Keratinocyte (primary cell): ENCODE results near the gene MIA. TPM values are rescaled to one million over a fixed set of nuclear protein-coding genes. Genes with fewer than 3 reads are reported as not detected.

Experiments used
- DNase-seq: peaks from one replicate; pipeline ENCODE4 v3.0.0-alpha.2; 2011; ENCODE audit warnings: low read depth, missing footprints, low spot score
- FAIRE-seq: peaks from 2 replicates; lab custom pipeline; 2011; peaks lifted over from hg19 to GRCh38; lab: Jason Lieb, UNC
- H2AFZ ChIP-seq: 2 replicates; pipeline ENCODE4 v1.6.0; 2012; ENCODE audit warnings: low read length, control low read depth, inconsistent platforms; ENCODE audit not compliant: control insufficient read depth
- H3K27ac ChIP-seq: 2 replicates; pipeline ENCODE4 v1.5.1; 2011; ENCODE audit warnings: low read length; ENCODE audit not compliant: control insufficient read depth, insufficient read depth
- H3K27me3 ChIP-seq: 3 replicates; pipeline ENCODE4 v1.6.0; 2011; ENCODE audit warnings: low read length; ENCODE audit not compliant: control insufficient read depth, insufficient read depth; ENCODE audit errors: extremely low read depth
- H3K36me3 ChIP-seq, 2 experiments: 2 replicates in 1 of 2; 3 replicates in 1 of 2; pipeline ENCODE4 v1.5.1; 2011; ENCODE audit warnings: low read length in 2 of 2, mild to moderate bottlenecking in 1 of 2; ENCODE audit not compliant: control insufficient read depth in 2 of 2, insufficient read depth in 2 of 2; ENCODE audit errors: extremely low read depth in 1 of 2
- H3K4me1 ChIP-seq: 3 replicates; pipeline ENCODE4 v1.5.1; 2011; ENCODE audit warnings: low read length; ENCODE audit not compliant: control insufficient read depth, insufficient read depth; ENCODE audit errors: extremely low read depth
- H3K4me2 ChIP-seq: 3 replicates; pipeline ENCODE4 v1.6.0; 2011; ENCODE audit warnings: low read depth, low read length; ENCODE audit not compliant: control insufficient read depth, insufficient read depth; ENCODE audit errors: extremely low read depth
- H3K4me3 ChIP-seq, 3 experiments: fragments of 200-600 bp in 1 of 3; sonication (generic) in 1 of 3; 2 replicates in 2 of 3; 3 replicates in 1 of 3; pipeline ENCODE4 v1.5.1; 2011 to 2016; ENCODE audit warnings: low read length in 3 of 3, mild to moderate bottlenecking in 3 of 3, control low read depth in 2 of 3, inconsistent platforms in 1 of 3, low read depth in 1 of 3, mixed read lengths in 1 of 3, mixed run types in 1 of 3, moderate library complexity in 1 of 3; ENCODE audit not compliant: control insufficient read depth in 2 of 3, insufficient read depth in 2 of 3; ENCODE audit errors: extremely low read depth in 1 of 3
- H3K79me2 ChIP-seq: 2 replicates; pipeline ENCODE4 v1.6.0; 2012; ENCODE audit warnings: low read length; ENCODE audit not compliant: control insufficient read depth, insufficient read depth
- H3K9ac ChIP-seq: 3 replicates; pipeline ENCODE4 v1.6.0; 2011; ENCODE audit warnings: low read length; ENCODE audit not compliant: control insufficient read depth, insufficient read depth; ENCODE audit errors: extremely low read depth
- H3K9me1 ChIP-seq: 3 replicates; pipeline ENCODE4 v1.6.0; 2011; ENCODE audit warnings: low read length; ENCODE audit not compliant: control insufficient read depth, insufficient read depth; ENCODE audit errors: extremely low read depth
- H3K9me3 ChIP-seq: 2 replicates; pipeline ENCODE4 v1.5.1; 2012; ENCODE audit warnings: low read depth, low read length; ENCODE audit not compliant: control insufficient read depth
- H4K20me1 ChIP-seq: 3 replicates; pipeline ENCODE4 v1.6.0; 2011; ENCODE audit warnings: low read length; ENCODE audit not compliant: control insufficient read depth, insufficient read depth; ENCODE audit errors: extremely low read depth
- CTCF ChIP-seq, 3 experiments: IDR thresholded peaks in 1 of 3; conservative IDR thresholded peaks in 1 of 3; optimal IDR thresholded peaks in 1 of 3; 2 replicates in 2 of 3; 3 replicates in 1 of 3; pipeline versions ENCODE3 to v1.5.1; 2011; ENCODE audit warnings: low read length in 3 of 3, mild to moderate bottlenecking in 3 of 3, moderate library complexity in 2 of 3, control low read depth in 1 of 3, inconsistent platforms in 1 of 3; ENCODE audit not compliant: insufficient read depth in 2 of 3; ENCODE audit errors: extremely low read depth in 1 of 3
- EZH2 ChIP-seq: IDR thresholded peaks from one replicate; pipeline ENCODE4 v1.6.1; 2012; ENCODE audit warnings: inconsistent platforms, mild to moderate bottlenecking, low read length, moderate library complexity
- dilution Hi-C: fragments of 300-500 bp; cut with MboI; formaldehyde crosslinking; loops from one replicate; pipeline ENCODE4 v1.7.0; 2020; ENCODE audit warnings: low sequenced_read_pairs; ENCODE audit not compliant: extremely low pct_ligation_motif_present
- polyA plus RNA-seq, 5 experiments: library from polyadenylated mRNA; depleted of rRNA in 3 of 5; stranded (reverse) in 3 of 5; stranded (forward) in 1 of 5; unstranded in 1 of 5; fragments of >200 nt; gene quantifications; 1 replicate in 1 of 5; 2 replicates in 3 of 5; 3 replicates in 1 of 5; pipeline versions ENCODE4 v1.2.1 to v1.2.3, GENCODE V29; 2011 to 2012; ENCODE audit warnings: missing spikeins in 2 of 5, low read depth in 1 of 5, low replicate concordance in 1 of 5

The MIA gene
- polyA plus RNA-seq, 1 donor (not counting 4 experiments of a cell fraction or from before 2014, with no cell fraction given) = 3.4 TPM

GRCh38 chr19:40735013-40735771, 40.1 kb upstream of the MIA start:
- Histone ChIP-seq H2AFZ (no peak overlapping the region), H3K27ac (no peak overlapping the region), H3K79me2 (no peaks in the 10 kb centered on the region), H3K4me3 (no peak overlapping the region), H3K4me1 (peaks cover 9% of the 10 kb centered on the region), H3K4me2 (no peak overlapping the region), H3K9me3 (no peaks in the 10 kb centered on the region), H3K27me3 (no peaks in the 10 kb centered on the region), H4K20me1 (no peaks in the 10 kb centered on the region), H3K9me1 (no peaks in the 10 kb centered on the region), H3K9ac (no peak overlapping the region), H3K36me3 (peaks cover 52 to 66% of the 10 kb centered on the region in 2 experiments)
- DNase-seq (no peak), FAIRE-seq (no peak)
- TF ChIP-seq CTCF (optimal IDR thresholded peaks at IDR 0.05 in 1 of 3, IDR thresholded peaks at IDR 0.05 in 1 of 3, conservative IDR thresholded peaks at IDR 0.05 in 1 of 3; ENCODE audit: extremely low read depth in 1 of 3, insufficient read depth in 2 of 3, low read length in 3 of 3) = no peak
- TF ChIP-seq EZH2 = no peak
- dilution Hi-C loops = no loop called here

GRCh38 chr19:40736661-40737060, 38.7 kb upstream of the MIA start:
- Histone ChIP-seq H3K9me3 (no peaks in the 10 kb centered on the region), H3K9ac (no peak overlapping the region), H3K9me1 (no peaks in the 10 kb centered on the region), H2AFZ (no peak overlapping the region), H3K36me3 (peaks cover 44 to 62% of the 10 kb centered on the region in 2 experiments), H3K4me3 (no peak overlapping the region), H3K4me1 (peaks cover 11% of the 10 kb centered on the region), H3K27me3 (no peaks in the 10 kb centered on the region), H4K20me1 (no peaks in the 10 kb centered on the region), H3K4me2 (no peak overlapping the region), H3K79me2 (no peaks in the 10 kb centered on the region), H3K27ac (no peak overlapping the region)
- dilution Hi-C loops = no loop called here
- TF ChIP-seq CTCF (optimal IDR thresholded peaks at IDR 0.05 in 1 of 3, IDR thresholded peaks at IDR 0.05 in 1 of 3, conservative IDR thresholded peaks at IDR 0.05 in 1 of 3; ENCODE audit: extremely low read depth in 1 of 3, insufficient read depth in 2 of 3, low read length in 3 of 3) = no peak
- TF ChIP-seq EZH2 = no peak
- FAIRE-seq = no peak
- DNase-seq = no peak
